Endothelial cell of hepatic sinusoid (primary cell): ENCODE measurements around the gene VAT1L.

Experiments
- in situ Hi-C: cut with HindIII; loops from 2 replicates; pipeline ENCODE4 v1.10.0; 2017; ENCODE audit warnings: low sequenced_read_pairs

The VAT1L gene

DNA sequence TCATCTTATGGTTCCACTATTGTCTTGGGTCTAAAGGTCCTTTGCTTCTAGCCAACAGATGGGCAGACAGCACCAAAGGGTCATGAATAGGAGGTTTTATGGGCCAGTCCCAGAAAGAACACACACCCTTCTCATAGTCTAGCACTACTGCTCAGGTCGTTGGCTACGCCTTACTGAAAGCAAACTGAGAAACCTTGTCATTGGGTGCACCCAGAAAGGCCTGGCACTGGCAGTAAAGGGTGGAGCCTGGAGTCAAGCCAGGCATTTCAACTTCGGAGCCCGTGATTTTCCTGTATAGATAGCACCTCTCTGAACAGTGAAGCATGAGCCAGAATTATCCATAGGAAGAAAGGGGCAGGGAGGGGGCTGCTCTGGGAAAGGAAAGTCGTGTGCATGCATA lies 74.9 kb downstream of the VAT1L start:
- in situ Hi-C loops, result no loop called here

DNA sequence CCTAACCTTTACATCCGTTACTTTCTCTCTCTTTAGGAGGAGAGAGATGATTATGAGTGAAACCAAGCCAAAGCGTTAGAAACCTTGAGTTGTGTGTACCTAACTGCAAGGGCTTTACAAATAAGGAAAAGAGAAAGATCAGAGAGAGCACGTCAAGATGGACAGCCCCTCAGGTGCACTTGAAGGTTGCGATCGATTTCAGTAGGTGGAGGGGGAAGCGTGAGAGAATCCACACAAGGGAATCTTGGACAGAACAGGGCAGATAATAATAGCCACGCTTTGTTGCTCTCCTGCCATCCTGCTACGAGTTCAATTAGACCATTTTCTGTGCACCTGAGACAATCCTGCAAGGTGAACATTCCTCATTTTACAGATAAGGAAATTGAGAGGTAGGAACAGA lies 78.4 kb downstream of the VAT1L start:
- in situ Hi-C loops, result loop anchor here (5.0 kb wide), 1 partner anchor 41 kb away; no protein-coding TSS in a partner anchor

DNA sequence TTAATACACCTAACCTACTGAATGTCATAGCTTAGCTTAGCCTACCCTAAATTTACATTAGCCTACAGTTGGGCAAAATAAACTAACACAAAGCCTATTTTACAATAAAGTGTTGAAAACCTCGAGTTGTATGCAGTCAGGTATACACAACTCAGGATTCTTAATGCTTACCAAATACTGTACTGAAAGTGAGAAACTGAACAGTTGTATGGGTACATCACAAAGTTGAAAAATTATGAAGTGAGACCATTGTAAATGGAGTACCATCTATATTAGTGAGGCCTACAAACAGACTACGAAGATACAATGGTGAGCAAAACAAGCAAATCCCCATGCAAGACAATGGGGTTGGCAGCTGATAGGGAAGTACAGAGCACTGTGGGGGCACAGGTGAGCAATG lies 79.7 kb downstream of the VAT1L start:
- in situ Hi-C loops, result loop anchor here (5.0 kb wide), 1 partner anchor 39 kb away; no protein-coding TSS in a partner anchor

DNA sequence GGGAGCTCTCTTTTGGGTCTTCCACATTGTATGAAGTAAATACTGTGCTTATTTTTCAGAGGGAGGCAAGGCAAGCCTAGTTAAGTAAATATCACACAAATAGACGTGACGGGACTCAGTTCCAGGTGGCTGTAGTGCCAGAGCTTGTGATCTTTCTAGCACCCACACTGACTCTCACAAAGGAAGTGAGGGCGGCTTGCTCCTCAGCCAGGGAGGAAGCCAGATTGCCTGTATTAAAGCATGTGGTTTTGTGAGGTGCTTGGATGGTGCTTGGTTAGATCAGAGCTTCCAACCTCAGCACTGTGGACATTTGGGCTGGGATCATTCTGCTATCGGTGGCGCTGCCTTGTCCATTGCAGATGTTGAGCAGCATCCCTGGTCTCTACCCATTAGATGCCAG lies 80.1 kb downstream of the VAT1L start:
- in situ Hi-C loops, result loop anchor here (5.0 kb wide), 1 partner anchor 39 kb away; no protein-coding TSS in a partner anchor

DNA sequence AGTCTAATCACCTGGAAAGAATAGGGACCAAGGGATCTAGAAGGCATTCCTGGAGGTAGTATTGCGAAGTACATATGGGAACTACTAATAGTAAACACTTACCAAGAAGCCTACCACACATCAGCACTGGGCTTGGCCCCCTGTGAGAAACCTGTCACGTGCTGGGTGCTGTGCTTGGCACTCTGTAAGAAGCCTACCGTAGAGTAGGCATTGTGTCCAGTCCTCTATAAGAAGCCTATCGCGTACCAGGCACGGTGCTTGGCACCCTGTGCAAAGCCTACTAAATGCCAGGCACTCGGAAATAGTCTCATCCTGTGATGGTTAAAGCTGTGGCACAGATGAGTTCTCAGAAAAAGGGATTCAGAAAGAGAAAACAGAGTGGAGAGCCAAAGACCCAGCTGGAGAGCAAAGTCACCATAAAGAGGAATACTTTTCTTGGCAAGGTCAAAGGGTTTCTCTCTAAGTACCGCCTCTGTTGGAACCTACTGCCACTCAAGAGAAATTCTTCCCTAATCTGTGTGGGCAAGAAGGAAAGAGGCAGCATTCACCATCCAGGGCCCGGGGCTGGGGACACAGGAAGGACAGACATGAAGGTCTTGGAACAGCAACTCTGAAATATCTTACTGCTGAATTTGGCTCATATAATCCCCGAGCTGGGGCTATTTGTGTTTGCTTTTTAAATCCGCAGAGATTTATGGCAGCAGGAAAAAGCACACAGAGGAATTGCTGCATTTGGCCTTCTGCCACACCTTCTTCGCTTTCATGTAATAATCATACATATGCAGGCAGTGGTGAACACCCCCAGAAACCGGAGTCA lies 81.8 kb downstream of the VAT1L start:
- in situ Hi-C loops, result loop anchor here (5.0 kb wide), 3 partner anchors 37 to 78 kb away; no protein-coding TSS in a partner anchor

DNA sequence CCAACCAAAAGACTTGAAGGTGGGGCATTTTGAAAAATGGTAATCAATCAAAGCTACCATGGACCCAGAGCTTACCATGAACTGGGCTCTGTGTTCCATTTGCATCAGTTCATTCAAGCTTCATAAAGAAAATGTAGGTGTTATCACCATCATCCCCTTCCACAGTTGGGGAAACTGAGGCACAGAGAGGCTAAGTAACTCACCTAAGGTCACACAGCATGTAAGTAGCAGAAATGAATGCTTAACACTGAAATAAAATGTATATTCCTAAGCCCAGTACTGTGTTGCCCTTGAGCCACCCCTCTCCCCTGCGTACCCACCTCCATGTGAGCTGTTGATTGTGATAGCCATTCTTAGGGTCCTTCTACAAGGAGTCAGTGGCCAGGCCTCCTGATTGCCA lies 83.6 kb downstream of the VAT1L start:
- in situ Hi-C loops, result loop anchor here (5.0 kb wide), 2 partner anchors 40 to 80 kb away; no protein-coding TSS in a partner anchor

DNA sequence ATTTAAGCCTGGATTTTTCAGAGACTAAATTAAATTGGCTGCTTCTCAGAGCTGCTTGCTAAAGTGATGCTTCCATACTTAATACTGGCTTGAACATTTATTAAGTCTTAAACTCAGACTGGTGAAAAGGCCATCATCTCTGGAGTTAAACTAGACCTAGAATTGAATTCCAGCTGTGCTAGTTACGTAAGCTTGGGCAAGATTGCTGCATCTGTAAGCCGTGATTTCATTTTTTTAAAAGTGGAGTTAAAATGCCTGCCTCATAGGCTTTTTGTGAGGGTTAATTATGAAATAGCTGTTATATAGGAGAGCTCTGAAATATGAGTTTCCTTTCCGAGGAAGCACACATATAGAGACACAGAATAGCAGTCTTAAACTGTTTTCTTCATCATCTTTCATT lies 84.7 kb downstream of the VAT1L start:
- in situ Hi-C loops, result loop anchor here (5.0 kb wide), 2 partner anchors 41 to 81 kb away; no protein-coding TSS in a partner anchor

DNA sequence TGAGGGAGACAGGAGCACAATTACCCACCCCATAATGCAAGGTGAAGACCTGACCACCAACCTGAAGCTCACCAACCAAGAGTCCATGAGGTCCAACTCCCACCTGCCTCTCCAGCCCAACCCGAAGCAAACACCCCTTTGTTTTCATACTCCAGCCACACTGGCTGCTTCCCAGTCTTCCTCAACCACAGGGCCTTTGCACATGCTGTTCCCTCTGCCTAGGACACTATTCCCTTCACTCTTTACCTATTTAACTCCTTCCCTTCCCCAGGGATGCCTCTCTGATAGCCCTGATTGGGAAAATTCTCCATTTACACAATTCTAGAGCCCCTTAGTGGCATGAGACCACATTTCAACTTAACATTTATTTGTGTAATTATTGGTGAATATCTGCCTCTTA lies 86.0 kb downstream of the VAT1L start:
- in situ Hi-C loops, result loop anchor here (5.0 kb wide), 2 partner anchors 42 to 82 kb away; no protein-coding TSS in a partner anchor

DNA sequence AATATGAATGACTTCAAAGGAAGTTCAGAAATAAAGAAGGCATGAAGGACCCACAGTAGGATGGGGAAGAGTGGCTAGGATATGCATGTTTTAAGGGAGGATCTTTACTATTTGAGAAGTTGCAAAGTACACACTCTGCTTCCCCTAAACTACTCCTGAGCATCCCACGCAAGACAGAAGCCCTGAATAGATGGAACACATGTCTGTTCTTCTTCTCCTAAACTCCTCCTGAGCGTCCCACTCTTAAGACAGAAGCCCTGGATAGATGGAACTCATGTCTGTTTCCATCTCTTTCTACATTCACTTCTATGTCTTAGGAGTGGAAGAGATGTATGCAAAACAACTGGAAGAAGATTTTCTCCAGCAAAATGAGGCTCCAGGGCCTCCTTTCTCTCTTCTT lies 88.4 kb downstream of the VAT1L start:
- in situ Hi-C loops, result no loop called here

DNA sequence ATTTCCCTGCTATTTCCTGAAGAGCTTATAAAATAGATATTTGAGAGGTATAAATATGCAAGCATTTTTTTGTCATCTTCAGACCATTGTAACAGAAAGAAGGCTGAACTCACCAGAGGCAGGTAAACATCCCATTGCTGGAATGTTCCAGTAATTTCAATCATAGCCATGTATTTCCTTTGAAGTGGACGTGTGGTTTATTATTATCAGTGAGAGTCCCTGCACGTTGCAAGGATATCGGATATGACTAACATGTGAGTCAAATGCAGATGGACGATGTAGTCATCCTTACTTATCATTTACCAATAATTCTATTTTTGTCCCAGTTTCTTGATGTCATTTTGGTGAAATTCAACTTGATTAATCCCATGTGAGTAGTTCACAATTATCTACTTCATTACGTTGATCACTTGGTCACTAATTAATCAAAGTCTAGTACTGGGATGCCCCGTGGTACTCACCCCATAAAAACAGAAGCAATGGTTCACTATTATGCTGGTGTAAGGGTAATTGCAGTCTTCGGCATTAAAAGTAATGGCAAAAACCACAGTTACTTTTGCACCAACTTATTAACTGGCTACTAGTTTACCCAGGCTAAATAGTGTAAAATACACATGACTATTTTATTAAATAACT lies 89.5 kb downstream of the VAT1L start:
- in situ Hi-C loops, result no loop called here

DNA sequence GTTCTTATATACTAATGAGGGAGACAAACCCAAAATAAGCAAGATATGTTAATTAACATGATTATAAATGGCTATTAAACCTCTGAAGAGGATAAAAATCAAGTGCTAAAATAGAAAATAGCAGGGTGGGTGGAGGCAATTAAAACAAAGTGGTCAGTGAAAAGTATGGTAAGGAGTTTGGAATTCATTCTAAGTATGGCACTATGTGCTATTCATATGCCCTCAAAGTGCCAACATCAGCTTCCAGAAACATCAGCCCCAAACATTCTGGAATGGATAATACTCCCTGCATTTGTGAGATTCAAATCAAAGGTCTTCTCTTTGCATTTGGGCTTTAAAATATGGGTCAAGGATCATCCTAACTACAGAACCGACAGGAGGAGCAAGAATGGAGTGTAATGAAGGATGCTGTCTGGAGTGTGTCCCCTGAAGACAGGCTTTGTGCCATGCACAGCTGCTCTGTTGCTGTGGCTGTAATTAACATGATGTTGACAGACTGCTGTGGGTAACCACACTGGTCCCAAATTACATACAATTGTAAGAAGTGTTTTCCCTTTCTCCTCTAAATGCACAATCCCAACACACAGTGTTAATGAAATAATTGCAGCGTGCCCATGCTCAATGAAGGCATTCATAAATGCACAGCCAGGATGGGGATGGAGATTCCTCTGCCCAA lies 93.1 kb downstream of the VAT1L start:
- in situ Hi-C loops, result no loop called here

DNA sequence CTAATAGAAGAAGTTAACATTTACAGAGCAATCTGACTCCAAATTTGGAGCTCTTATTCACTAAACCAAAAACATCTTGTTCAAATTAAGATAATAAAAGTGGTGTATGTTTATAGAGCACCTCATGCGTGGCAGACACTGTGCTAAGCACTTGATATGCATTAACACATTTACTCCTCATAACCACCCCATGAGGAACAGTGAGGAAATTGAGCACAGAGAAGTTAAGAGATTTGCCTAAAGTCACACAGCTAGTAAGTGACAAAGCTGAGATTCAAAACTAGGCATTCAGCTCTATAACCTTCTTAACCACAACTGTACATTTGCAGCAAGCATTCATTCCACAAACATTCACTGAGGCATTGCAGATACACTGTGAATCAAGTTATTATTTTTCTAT lies 94.0 kb downstream of the VAT1L start:
- in situ Hi-C loops, result no loop called here

DNA sequence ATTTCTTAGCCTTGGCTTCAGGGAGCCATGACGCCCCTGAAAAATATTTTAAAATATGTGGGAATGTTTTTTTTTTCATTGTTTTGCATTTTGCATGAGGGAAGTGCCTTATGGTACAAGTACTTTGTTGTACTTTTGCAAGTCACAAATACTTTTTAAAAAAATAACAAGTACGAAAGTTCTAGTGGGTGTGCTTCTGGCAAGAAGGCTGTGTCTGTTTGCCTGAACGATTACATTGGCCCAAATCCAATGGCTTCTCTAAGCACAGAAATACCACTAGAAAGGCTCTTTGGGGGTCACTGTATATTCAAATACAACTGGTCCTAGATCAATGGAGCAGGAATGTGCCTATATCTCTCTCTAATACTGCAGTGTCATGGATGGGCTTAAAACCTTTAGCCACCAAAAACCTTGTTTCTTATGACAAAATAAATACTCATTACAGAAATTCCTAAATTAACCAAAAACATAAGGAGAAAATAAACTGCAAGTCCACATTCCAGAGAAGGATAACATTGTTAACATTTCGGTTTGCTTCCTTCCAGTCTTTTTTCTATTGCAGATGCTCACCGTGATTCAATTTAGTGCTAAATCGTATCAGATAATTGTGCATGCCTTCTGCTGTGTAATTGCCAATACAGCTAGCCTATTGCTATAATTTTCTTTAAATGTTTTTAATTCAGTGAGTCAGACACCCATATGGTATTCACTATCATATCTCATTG lies 97.4 kb downstream of the VAT1L start:
- in situ Hi-C loops, result no loop called here

DNA sequence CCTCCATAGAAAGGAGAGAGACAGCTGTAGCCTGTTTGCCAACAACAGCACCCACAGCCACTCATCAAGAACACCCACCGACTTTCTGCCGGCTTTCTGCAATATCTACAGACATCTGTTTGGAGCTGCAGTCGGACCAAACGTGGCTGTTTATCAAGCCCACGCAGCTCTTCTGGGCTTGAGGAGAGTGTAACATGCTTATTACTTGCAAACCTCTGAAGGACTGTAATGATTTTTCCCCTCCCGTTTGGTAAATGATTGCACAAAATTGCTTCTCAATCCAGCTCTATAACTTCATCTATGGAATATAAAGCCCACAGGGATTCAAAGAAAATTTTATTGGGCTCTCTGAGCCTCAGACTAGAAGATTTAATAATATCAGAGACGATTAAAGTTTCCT lies 100.5 kb downstream of the VAT1L start:
- in situ Hi-C loops, result no loop called here

DNA sequence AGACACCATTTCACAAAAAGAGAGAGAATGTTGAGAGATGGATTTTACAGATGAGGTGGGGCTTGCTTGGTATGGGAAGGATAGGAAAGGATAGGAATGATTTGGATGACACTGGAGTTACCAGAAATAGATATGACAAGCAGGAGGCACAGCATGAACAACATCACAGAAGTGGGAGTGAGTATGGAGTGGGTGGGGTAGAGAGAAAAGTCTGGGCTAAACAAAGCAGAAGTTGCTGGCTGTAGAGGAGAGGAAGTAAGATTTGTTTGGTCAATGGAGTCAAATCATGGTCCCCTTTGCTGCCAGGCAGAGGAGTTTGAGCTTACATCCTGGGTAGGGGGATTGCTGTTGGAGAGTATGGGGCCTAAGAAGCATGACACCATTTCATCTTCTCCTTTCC lies 101.7 kb downstream of the VAT1L start:
- in situ Hi-C loops, result no loop called here

DNA sequence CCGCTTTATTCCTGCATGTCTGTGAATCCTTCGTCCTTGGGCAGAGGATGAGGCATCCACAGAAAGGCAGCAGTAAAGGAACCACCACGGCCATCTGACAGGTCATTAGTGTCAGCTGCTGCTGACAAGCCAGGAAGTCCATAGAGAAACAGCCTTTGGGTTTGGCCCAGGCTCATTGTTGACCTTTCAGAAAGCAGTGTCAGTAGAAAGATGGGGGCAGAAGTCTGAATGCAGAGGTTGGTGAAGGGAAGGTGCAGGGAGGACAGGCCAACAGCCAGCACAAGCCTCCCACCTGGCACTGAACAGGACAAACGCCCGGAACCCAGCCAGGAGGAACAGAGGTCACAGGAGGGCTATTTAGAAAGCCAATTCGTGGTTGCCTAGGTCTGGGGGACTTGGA lies 105.8 kb downstream of the VAT1L start:
- in situ Hi-C loops, result no loop called here

DNA sequence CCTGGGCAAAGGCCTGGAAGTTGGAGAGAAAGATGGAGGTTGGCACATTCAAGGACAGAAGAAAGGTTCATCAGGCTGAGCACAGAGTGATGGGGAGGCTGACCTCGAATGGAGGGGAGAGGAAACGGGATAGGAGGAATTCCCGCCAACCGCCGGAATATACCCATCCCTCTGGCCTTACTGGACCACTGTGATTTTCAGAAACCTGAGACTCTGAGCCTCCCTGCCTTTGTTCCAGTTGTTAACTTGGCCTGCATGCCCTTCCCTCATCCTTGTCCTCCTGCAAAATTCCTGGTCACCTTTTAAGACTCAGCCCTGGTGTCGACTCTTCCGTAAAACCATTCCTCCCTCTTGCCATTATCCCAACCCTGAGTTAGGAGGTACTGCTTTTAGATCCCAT lies 107.6 kb downstream of the VAT1L start:
- in situ Hi-C loops, result no loop called here

DNA sequence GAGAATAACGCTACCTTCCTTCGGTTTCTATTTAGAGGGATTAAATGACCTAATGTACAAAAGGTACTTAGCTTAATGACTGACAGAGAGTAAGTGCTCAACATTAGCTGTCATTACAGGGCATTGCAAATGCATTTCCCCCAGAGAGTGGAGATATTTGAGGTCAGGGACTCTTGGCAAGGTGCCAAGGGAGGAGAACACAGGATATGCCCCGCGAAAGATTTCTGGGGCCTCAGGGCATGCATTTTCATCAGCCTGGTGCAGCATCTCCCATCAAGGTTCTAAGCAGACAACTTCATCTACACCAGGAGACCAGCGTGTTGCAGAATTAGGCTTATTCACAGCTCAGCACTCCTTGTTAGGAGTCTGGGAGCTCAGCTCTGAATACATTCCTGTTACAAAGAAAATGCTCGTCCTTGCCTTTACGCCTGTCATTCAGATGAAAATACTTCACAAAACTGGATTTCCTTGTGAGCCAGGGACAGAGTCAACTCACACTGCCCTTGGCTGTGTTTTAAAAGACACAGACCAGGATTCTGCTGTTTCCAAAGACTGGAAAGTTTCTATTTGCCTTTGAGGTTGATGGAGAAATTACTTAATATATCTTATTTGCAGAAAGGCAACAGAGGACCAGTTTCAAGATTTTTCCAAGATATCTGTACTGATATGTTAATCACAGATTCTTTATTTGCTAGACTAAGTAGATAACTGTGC lies 108.2 kb downstream of the VAT1L start:
- in situ Hi-C loops, result no loop called here

DNA sequence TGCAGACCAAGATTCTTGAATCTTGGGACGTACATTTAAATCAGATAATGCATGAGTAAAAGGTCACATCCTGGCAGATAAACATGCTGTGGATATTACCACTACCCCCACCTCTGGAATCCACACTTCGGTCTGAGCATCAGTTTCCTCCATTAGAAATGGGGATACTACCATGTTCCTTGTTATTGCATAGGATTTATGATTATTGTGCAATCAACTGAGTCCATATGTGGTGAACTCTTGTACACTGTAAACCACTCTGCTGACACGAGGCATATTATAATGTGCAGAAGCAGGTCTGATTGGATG lies 108.7 kb downstream of the VAT1L start:
- in situ Hi-C loops, result no loop called here

DNA sequence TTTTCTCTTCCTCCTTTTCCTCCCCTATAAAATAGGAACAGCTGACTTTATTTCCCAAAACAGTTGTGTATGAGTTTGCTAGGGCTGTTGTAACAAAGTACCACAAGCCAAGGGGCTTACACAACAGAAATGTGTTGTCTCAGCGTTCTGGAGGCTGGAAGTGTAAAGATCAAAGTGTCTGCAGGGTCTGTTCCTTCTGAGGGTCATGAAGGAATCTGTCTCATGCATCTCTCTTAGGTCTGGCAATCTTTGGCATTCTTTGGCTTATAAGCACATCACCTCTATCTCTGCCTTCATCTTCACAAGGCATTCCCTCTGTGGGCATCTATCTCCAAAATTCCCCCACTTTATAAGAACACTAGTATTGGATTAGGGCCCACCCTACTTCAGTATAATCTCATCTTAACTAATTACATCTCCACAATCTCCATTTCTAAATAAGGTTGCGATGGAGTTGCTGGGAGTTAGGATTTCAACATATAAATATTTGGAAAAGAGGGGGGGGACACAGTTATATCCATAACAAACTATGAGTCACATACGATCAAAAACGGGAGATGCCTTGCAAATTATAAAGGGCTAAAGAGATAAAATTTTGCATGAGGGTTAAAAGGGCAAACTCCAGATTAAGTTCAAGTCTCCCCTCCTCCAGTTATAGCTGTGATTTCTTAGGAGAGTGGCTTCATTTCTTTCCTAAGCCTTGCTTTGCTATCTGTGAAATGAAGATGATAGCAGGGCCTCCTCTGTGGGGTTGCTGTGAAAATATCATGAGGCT lies 109.7 kb downstream of the VAT1L start:
- in situ Hi-C loops, result no loop called here
